ENCODE measurements around the gene KISS1R.
A peak's percentile ranks its signal among the peaks of the same experiment; 100 is the strongest.
"Not testable (repeated sequence)": the region's sequence is repeated elsewhere in the genome, so short reads cannot be mapped to it uniquely, and the experiment has no call there.

KISS1R gene

DNA sequence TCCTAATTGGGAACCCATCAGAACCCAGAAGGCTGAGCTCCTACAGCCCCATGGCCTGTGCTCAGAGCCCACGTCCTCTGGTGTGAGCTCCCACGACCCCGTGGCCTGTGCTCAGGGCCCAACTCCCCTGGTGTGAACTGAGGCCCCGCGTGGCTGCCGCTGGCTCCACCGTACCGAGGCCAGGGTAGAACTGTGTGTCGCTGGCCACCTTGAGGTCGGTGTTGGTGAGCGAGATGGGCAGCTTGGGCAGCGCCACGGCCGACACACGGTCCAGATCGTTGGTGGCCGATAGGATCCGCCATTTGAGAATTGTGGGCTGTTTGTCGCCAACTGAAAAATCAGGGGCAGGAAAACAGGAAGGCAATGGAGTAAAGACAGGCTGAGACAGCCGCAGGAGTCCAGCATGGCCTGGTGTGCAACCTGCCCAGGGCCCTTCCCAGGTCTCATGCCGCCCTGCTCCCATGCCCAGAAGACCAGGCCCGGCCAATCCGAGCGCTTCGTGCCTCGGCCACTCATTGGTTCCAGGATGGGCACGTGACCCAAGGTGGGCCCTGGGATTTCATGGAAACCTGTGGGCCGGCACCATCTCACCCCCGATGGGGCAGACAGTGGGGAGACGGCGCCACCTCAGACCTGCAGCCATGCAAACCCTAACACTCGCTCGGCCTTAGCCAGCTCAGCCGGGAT, 35.6 kb upstream of the KISS1R start:
- DNase-seq = no peak

GRCh38 chr19:882871-883497, 34.1 kb upstream of the KISS1R start:
- DNase-seq = no peak

DNA sequence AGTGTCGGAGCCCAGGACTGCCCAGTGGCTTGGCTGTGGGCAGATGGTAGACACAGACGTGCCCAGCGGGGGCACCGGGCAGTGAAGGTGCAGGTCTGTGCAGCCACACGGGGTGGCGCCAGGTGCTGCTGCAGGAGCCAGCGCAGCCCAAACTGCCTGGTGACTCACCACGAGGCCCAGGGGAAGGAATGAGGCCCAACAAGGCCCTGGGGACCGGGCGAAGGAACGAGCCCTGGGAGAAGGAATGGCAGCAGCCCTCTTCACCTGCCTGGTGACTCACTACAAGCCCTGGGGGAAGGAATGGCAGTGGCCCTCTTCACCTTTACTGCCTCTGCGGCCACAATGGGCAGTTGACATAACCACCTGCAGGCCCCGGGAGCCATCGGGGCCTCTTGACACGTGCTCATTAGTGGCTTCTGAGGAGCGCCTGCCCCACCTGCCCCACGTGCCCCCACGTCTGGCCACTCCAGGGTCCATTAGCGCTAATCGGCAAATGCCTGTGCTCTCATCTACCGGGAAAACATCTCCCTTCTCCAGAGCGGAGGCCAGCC, 33.4 kb upstream of the KISS1R start:
- no peak for DNase-seq

DNA sequence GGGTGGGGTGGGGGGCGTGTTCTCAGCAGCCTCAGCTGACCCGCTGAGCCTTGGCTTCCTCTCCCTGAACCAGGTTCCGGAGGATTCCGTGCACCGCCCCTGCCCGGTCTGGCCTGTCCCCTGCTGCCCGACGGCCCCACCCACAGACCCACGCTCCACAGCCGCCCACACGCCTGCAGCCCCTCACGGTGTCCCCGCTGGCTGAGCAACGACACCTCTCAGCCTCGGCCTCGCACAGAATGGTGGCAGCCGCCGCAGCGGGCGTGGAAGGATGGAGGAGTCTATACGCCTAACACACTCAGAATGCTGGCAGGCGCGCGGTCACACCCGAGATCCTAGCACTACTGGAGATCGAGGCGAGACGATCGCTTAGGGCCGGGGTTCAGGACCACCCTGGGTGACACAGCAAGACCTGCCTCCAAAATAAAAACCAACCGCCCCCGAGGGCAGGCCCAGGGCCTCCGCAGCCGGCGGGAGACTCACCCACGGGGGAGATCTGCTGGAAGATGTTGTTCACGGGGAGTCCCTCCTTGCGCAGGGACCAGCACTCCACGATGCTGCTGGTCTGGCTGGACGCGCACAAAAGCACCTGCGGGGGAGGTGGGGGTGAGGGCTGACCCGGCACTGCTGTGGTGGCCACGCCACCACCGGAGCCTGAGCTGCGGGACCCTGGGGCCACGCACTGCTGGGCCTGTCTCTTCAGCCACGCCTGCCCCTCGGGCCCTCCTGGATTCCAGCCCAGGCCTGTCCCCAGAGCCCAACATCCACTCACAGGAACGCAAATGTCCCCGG, 32.5 kb upstream of the KISS1R start:
- DNase-seq = no peak

DNA sequence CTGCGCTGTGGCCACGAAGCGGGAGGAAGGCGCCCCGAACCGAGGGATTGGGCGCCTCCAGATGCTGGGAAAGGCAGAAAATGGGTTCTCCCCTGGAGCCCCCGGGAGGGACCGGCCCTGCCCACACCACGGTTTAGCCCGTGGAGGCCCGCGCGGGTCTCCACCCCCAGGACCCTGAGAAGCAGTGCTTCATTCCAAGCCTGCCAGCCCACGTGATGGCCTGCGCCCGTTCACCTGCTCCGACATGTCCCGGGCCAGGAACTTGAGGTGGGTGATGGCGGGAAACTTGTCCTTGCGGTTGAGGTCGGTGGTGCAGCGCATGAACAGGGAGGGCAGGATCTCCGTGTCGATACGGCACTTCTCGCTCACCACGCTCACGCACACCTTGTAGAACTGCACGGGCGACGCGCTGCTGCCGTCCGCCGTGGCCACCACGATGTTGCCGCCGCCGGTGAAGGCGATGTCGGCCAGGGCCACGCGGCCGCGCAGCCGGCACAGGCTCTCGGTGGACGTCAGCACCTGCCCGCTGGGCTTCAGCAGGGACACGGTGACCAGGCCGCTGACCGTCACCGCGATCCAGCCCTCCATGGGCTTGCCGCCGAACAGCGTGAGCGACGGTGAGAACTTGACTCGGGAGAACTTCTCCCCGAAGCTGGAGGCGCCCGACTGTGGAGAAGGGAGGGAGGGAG, 31.5 kb upstream of the KISS1R start:
- DNase-seq = no peak

DNA sequence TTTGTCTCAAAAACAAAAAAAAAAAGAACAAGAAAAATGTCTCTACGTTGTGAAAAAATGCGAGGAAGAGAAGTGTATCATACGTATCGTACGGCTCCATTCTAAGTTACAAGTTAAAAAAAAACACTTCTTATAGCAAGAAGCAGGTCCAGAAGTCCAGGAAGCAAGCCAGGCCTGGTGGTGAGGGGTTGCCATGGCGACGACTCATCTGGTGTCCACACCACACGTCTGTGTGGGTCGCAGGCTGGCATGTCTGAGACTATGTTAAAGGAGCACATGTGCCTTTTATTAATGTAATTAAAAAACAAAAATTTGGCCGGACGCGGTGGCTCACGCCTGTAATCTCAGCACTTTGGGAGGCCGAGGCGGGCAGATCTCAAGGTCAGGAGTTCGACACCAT, 30.1 kb upstream of the KISS1R start:
- DNase-seq = no peak

GRCh38 chr19:887599-887998, 29.5 kb upstream of the KISS1R start:
- DNase-seq = no peak

GRCh38 chr19:888581-889385, 28.4 kb upstream of the KISS1R start:
- DNase-seq = no peak

GRCh38 chr19:889662-890295, 27.4 kb upstream of the KISS1R start:
- DNase-seq = no peak

- DNase-seq = no peak
Measured at GRCh38 chr19:890831-891230, 26.3 kb upstream of the KISS1R start.

- not testable (repeated sequence) for DNase-seq
Measured at GRCh38 chr19:891421-892200, 25.5 kb upstream of the KISS1R start.

GRCh38 chr19:892243-892893, 24.8 kb upstream of the KISS1R start:
- DNase-seq = no peak

DNA sequence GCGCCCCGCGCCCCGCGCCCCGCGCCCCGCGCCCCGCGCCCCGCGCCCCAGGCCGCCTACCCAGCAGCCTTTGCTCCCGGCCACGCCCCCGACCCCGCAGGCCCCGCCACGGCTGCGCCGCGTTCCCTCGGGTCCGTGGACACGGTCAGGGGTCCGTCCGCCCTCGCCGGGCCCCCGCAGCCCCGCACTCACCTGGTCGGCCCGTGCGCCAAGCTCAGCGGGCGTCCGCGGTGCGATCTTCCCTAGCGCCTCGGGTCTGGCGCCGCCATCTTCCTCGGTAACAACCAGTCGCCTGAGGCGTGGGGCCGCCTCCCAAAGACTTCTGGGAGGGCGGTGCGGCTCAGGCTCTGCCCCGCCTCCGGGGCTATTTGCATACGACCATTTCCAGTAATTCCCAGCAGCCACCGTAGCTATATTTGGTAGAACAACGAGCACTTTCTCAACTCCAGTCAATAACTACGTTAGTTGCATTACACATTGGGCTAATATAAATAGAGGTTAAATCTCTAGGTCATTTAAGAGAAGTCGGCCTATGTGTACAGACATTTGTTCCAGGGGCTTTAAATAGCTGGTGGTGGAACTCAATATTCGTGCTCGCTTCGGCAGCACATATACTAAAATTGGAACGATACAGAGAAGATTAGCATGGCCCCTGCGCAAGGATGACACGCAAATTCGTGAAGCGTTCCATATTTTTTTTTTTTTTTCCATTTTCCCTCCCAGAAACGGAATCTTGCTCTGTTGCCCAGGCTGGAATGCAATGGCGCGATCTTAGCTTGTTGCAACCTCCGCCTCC, 24.0 kb upstream of the KISS1R start, which contains the start of the genes MED16 and RNU6-9:
Gene MED16 (minus strand): TSS at position 294 of the 796 bp plus-strand sequence. CDS start 2,056 bp downstream, outside the sequence.
Gene RNU6-9 (plus strand): TSS at position 591 of the 796 bp plus-strand sequence.
- DNase-seq = peak; percentile 98

DNA sequence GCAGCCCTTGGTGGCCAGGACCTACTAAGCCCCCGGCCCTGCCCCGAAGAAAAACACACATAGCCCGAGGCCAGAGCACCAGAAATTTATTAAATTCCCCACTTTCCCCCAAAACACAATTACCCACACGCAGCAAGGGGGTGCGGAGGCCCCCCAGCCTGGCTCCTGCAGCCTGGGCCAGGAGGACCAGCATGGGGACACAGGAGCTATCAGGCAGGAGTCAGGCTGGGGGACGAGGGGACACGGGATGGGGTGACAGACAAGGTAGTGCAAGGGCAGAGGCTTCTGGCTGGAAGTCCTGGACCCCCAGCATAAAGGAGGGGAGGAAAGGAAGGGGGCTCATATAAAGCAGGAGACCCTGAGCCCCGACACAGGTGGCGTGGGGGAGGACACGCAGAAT, 20.7 kb upstream of the KISS1R start:
- no peak for DNase-seq

- no peak for DNase-seq
Measured at GRCh38 chr19:896999-897398, 20.1 kb upstream of the KISS1R start.

DNA sequence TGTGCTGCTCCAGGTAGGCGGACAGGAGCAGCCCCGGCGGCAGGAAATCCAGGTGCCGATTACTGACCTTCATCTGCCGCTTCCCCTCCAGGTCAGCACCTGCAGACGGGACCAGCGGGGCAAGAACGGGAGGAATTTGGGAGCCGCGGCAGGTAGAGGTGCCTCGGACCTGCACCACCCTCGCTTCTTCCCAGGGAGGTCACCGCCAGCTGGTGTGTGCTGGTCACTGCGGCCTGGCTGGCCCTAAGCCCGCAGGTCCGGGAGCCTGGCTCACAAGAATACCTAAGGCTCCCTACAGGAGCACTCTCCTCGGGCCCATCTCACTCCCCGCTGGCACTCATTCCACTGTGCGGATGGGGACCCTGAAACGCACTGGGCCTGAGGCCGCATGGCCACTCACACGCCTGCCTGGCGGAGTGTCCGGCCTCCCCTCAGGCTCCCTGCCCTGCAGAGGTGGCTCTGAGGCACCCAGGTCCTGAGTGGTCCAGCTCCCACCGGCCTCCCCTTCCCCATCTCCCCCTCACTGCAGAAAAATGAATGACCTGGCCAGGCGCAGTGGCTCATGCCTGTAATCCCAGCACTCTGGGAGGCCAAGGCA, 19.6 kb upstream of the KISS1R start:
- DNase-seq = no peak

- DNase-seq = peak; percentile 58
Measured at GRCh38 chr19:898663-899062, 18.5 kb upstream of the KISS1R start.

- DNase-seq = no peak
Measured at GRCh38 chr19:899336-900042, 17.6 kb upstream of the KISS1R start.

All from right kidney (tissue), 1 donor.